Retinal pigment epithelial cell (primary cell): ENCODE measurements around the gene GSTA2.
"Not testable (repeated sequence)": the region's sequence is repeated elsewhere in the genome, so short reads cannot be mapped to it uniquely, and the experiment has no call there.

Experiments
- DNase-seq: peaks from one replicate; pipeline ENCODE4 v3.0.0-alpha.2; 2010; ENCODE audit warnings: low read depth
- H3K4me3 ChIP-seq: 2 replicates; pipeline ENCODE4 v1.5.1; 2011; ENCODE audit warnings: mild to moderate bottlenecking, low read length, control low read depth, moderate library complexity
- TF ChIP-seq, protein P1 (sequence below): conservative IDR thresholded peaks from 2 replicates; pipeline ENCODE4 v1.5.1; 2011; ENCODE audit warnings: low read depth, low read length, control low read depth, inconsistent platforms

GSTA2 gene

DNA sequence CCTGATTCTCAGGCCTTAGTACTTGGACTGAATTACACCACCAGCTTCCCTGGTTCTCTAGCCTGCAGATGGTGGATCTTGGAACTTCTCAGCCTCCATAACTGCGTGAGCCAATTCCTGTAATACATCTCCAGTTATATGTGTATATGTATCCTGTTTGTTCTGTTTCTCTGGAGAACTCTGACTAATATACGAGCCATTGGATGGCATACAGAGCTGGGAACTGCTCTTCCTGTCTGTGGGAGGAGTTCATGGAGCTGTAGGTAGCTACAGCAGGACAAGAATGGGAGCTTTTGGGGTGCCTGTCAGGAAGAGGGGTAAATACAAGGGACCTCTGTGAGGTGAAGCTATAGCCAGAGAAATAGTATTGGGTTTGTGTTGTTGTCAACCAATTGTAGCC lies 51.1 kb downstream of the GSTA2 start:
- DNase-seq: no peak
- TF ChIP-seq, protein P1, sequence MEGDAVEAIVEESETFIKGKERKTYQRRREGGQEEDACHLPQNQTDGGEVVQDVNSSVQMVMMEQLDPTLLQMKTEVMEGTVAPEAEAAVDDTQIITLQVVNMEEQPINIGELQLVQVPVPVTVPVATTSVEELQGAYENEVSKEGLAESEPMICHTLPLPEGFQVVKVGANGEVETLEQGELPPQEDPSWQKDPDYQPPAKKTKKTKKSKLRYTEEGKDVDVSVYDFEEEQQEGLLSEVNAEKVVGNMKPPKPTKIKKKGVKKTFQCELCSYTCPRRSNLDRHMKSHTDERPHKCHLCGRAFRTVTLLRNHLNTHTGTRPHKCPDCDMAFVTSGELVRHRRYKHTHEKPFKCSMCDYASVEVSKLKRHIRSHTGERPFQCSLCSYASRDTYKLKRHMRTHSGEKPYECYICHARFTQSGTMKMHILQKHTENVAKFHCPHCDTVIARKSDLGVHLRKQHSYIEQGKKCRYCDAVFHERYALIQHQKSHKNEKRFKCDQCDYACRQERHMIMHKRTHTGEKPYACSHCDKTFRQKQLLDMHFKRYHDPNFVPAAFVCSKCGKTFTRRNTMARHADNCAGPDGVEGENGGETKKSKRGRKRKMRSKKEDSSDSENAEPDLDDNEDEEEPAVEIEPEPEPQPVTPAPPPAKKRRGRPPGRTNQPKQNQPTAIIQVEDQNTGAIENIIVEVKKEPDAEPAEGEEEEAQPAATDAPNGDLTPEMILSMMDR: no peak
- no peak overlapping the region for H3K4me3 ChIP-seq

DNA sequence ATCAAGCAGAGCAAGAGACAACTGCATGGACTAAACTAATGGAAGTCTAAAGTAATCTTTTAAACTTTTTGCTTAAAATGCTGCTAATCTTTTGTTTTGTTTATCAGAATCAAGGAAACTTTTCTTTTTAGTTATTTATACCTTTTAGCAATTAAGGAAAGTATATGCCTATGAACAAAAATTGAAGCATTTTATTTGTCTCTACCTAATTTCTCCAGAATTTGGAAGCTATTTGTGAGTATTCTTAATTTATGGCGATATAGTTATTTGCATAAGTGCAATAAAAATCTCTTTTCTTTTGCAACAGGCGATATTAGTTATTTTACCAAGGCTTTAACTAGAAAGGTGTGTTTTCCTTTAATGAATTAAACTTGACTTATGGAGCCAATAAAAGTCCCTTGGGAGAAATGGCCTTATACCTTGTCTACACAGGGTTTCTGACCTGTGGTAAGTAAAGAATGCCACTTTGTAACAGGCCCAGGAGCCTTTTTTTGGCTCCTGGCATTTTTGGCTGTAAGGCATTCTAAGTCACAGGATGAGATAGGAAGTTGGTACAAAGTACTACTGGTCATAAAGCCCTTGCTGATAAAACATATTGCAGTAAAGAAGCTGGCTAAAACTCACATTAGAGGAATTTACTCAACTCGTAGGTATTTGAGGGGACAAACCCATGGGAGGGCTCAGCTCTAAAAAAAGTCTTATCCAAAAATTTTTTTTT lies 55.2 kb downstream of the GSTA2 start:
- TF ChIP-seq, protein P1: no peak
- no peak overlapping the region for H3K4me3 ChIP-seq
- DNase-seq: no peak

DNA sequence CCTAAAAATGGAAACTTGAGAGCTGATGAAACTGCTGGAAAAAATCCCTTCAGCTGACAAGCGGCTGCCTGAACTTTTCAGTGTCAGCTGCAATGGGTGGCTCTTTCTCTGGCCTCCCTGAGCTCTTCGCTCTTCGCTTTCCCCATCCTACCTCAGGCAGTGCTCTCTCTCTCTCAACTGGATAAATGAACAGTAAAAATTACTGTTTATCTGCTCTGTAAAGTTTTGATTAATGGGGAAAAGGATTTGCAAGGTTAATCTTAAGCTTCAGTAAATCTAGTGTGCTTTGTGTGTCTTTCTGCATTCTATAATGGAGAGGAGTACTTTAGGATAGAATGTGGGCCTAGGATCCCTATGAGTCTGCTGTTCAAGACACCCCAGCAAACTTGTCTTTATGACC lies 57.3 kb downstream of the GSTA2 start:
- no peak overlapping the region for H3K4me3 ChIP-seq
- TF ChIP-seq, protein P1: no peak
- DNase-seq: no peak

DNA sequence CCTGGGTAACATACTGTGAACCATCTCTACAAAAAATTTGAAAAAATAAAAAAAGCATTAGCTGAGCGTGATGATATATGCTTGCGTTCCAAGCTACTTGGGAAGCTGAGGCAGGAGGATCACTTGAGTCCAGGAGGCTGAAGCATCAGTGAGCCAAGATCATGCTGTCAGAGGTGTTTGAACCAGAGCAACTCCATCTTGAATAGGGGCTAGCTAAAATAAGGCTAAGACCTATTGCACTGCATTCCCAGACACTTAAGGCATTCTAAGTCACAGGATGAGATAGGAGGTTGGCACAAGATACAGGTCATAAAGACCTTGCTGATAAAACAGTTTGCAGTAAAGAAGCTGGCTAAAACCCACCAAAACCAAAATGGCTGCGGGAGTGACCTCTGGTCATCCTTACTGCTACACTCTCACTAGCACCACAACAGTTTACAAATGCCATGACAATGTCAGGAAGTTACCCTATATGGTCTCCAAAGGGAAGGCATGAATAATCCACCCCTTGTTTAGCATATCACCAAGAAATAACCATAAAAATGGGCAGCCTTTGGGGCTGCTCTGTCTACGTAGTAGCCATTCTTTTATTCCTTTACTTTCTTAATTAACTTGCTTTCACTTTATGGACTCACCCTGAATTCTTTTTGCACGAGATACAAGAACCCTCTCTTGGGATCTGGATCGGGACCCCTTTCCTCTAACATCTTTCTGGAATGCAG lies 58.3 kb downstream of the GSTA2 start:
- not testable (repeated sequence) for DNase-seq, H3K4me3 ChIP-seq

DNA sequence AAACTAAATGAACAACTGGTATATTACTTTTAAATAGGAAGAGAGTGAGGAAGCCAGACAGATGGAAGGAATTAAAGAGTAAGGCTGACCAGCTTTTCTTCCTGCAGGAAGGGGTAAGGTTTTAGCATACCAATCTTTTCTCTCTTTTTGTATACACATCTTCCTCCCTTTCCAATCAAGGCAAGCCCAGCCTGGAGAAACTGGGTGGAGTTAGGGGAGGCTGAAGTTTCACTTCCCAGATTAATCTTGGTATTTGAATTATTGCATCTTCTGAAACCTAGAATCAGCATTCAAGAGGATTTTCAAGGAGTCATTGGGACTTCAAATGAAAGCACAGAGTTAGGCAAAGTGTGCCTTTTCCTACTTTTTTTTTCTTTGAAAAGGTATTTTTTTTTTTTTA lies 59.2 kb downstream of the GSTA2 start:
- no peak for DNase-seq
- TF ChIP-seq, protein P1: no peak
- H3K4me3 ChIP-seq: no peak overlapping the region
